ENCODE data around the gene MAK.

DNA sequence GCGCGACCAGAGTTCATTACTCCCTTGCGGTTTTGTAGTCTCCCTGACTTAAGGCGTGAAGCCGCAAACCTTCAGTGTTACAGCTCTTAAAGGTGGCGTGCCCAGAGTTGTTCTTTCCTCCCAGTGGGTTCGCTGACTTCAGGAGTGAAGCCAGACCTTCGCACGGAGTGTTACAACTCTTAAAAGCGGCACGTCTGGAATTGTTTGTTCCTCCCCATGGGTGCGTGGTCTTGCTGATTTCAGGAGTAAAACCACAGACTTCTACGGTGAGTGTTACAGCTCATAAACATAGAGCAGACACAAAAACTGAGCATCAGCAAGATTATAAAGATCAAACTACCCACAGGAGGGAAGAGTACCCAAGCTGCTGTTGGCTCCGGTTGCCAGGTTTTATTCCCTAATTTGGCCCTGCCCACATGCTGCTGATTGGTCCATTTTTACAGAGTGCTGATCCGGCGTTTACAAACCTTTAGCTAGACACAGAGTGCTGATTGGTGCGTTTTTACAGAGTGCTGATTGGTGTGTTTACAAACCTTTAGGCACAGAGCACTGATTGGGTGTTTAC, 105.1 kb downstream of the MAK start:
- TF ChIP-seq, protein P1, sequence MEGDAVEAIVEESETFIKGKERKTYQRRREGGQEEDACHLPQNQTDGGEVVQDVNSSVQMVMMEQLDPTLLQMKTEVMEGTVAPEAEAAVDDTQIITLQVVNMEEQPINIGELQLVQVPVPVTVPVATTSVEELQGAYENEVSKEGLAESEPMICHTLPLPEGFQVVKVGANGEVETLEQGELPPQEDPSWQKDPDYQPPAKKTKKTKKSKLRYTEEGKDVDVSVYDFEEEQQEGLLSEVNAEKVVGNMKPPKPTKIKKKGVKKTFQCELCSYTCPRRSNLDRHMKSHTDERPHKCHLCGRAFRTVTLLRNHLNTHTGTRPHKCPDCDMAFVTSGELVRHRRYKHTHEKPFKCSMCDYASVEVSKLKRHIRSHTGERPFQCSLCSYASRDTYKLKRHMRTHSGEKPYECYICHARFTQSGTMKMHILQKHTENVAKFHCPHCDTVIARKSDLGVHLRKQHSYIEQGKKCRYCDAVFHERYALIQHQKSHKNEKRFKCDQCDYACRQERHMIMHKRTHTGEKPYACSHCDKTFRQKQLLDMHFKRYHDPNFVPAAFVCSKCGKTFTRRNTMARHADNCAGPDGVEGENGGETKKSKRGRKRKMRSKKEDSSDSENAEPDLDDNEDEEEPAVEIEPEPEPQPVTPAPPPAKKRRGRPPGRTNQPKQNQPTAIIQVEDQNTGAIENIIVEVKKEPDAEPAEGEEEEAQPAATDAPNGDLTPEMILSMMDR (IDR thresholded peaks at IDR 0.05 in 8 of 11, conservative IDR thresholded peaks at IDR 0.05 in 3 of 11): no peak
- TF ChIP-seq POLR2AphosphoS5 (IDR thresholded peaks at IDR 0.05) (no peak), POLR2A (IDR thresholded peaks at IDR 0.05) (no peak)
